GM12801 (cell line): ENCODE results near the gene CHID1.

Experiments used
- TF ChIP-seq, protein P1 (sequence below): IDR thresholded peaks from one replicate; pipeline ENCODE4 v1.5.1; 2011; ENCODE audit warnings: control low read depth; ENCODE audit not compliant: insufficient read length; ENCODE audit errors: extremely low read depth

Gene CHID1

DNA sequence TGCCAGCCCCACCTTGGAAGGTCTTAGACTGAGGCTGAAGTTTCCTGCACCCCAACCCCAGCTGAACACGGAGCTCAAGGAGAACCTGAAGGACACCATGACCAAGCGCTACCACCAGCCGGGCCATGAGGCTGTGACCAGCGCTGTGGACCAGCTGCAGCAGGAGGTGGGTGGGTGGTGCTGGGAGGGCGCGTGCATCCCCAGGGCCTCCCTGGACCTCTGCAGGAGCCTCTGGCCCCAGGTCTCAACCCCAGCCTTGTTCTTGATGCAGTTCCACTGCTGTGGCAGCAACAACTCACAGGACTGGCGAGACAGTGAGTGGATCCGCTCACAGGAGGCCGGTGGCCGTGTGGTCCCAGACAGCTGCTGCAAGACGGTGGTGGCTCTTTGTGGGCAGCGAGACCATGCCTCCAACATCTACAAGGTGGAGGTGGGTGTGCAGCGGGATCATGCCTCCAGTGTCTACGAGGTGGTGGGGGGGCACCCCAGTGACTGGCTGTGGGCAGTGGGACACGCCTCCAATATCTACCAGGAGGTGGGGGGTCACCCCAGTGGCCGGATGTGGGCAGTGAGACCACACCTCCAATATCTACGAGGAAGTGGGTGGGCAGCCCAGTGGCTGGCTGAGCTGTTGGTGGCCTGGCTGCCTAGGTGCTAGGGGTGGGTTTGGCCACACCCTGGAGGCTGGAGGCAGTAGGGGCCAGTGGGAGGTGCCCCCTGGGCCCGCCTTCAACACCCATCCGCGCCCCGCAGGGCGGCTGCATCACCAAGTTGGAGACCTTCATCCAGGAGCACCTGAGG lies 73.2 kb downstream of the CHID1 start:
- TF ChIP-seq, protein P1, sequence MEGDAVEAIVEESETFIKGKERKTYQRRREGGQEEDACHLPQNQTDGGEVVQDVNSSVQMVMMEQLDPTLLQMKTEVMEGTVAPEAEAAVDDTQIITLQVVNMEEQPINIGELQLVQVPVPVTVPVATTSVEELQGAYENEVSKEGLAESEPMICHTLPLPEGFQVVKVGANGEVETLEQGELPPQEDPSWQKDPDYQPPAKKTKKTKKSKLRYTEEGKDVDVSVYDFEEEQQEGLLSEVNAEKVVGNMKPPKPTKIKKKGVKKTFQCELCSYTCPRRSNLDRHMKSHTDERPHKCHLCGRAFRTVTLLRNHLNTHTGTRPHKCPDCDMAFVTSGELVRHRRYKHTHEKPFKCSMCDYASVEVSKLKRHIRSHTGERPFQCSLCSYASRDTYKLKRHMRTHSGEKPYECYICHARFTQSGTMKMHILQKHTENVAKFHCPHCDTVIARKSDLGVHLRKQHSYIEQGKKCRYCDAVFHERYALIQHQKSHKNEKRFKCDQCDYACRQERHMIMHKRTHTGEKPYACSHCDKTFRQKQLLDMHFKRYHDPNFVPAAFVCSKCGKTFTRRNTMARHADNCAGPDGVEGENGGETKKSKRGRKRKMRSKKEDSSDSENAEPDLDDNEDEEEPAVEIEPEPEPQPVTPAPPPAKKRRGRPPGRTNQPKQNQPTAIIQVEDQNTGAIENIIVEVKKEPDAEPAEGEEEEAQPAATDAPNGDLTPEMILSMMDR, result no peak

DNA sequence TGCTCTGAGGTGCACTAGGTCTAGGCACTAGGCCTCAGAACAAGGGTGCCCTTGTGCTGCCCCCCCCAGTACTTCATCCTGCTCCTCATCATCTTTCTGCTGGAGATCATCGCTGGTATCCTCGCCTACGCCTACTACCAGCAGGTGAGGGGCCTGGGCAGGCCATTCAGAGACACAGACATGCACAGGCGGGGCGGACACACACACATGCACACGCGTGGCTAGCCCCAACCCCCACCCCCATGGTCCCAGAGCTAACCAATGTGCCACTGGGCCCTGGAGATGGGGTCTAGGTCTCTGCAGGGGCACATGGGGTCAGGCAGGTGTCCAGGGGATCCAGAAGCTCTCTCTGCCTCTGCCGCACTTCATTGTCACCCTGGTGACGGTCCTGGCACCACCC lies 73.9 kb downstream of the CHID1 start:
- TF ChIP-seq, protein P1, result no peak

DNA sequence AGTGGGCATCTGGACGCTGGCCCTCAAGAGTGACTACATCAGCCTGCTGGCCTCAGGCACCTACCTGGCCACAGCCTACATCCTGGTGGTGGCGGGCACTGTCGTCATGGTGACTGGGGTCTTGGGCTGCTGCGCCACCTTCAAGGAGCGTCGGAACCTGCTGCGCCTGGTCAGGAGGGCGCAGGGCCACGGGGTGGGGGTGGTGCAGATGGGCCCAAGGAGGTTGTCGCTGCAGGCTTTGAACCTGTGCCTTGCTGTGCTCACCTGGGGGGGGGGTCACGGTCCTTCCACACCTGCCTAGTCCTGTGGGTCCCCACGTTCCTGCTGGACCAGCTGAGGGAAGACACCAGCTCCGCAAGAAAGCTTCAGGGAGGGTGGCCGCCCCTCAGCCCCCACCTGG lies 74.3 kb downstream of the CHID1 start:
- TF ChIP-seq, protein P1, result no peak

DNA sequence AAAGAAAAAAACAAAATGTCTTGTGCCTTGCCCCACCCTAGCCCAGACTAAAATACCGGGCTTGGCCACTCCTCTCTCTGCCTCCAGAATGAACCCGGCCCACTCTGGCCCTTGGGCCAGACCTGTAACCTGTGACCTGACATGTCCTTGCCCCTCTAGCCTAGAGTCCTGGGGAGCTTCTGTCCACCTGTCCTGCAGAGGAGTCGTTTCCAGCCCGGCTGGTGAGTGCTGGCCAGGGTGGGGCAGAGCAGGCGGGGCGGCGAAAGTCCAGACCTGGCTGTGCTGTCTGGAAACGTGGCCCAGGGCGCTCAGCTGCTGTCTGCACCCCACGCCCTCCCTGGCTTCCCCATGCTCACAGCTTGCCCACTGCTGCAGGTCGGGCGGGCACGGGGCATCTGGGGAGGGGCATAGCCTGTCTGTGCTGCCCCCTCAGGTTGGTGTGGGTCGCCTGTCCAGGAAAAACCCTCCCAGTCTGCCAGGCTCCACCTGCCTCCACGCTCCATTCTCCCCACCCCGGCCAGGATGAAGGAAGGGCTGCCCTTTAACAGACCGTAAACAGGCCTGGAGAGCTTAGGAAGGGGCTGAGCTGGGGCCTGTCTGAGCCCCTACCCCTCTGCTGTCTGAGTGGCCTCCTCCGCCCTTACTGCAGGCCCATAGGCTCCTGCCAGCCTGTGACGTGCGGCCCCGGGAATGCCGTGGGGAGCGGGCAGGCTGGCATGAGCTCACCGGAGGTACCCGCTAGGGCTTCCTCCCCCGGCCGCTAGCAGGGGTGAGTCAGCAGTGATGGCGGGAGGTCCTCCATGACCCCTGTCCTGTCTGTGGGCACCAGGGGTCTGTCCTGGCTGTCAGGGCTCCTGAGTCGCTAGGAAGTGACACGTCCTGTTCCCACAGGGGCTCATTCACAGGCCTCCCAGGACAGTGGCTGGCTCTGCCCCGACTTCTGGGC lies 76.0 kb downstream of the CHID1 start:
- TF ChIP-seq, protein P1, result no peak

DNA sequence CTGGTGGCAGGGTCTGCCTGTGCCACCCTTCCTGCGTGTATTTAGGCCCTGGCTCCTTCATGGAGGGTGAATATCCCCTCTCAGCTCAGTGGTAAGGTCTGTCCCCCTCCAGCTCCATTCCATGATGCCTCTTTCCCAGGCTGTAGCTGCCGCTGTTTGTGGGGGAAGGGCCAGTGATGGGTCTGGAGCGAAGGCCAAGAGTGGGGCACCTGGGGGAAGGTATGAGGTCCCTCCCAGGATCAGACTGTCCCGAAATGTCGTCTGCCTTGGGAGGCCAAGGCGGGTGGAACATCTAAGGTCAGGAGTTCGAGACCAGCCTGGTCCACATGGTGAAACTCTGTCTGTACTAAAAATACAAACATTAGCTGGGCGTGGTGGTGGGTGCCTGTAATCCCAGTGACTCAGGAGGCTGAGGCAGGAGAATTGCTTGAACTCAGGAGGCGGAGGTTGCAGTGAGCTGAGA lies 76.7 kb downstream of the CHID1 start:
- TF ChIP-seq, protein P1, result no peak

DNA sequence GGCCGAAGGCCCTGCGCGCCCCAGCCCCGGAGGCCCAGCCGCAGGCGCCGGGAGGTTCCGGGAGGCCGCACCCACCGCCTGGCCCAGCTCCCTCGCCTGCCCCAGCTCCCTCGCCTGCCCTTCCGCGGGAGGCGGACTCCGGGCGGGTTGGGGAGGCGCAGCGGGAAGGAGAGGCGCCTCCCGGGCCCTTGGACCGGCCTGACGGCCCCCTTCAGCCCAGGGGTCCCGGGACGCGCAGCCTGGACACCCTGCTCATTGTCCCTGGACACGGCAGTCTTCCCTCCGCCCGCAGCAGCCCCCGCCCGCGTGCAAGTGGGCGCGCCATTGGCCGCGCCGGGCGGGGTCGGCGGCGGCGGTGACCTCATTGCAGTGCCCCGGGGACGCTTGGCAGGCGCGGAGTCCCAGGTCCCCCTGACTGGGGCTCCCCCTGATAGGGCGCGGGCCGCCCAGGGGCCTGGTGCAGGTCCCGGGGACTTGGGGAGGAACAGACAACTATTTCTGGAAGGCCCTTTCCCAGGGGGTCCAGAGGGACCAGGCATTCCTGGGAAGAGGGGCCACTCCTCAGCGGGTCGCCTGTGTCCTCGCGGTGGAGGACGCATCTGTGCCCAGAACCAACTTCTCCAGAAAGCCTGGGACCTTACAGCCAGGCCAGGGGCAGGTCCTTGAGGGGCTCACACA lies 77.4 kb downstream of the CHID1 start:
- TF ChIP-seq, protein P1, result no peak
